Vagina (tissue), 2 donors: ENCODE results near the gene RUNX3.

ENCODE experiments used
- CTCF ChIP-seq, 3 experiments: fragments of 450-650 bp in 2 of 3; fragments of 200-600 bp in 1 of 3; sonication (generic) in 1 of 3; IDR thresholded peaks; one replicate each; pipeline ENCODE4 v1.5.1; 2017 to 2019; ENCODE audit warnings: antibody characterized with exemption in 3 of 3, mild to moderate bottlenecking in 2 of 3, moderate library complexity in 2 of 3
- POLR2A ChIP-seq, 2 donors: fragments of 450-650 bp; IDR thresholded peaks; one replicate each; pipeline ENCODE4 v1.6.1; 2017; ENCODE audit warnings: antibody characterized with exemption in 2 of 2, mild to moderate bottlenecking in 2 of 2, moderate library complexity in 2 of 2
- POLR2AphosphoS5 ChIP-seq, 2 donors: sonication (generic); formaldehyde crosslinking; IDR thresholded peaks; one replicate each; pipeline ENCODE4 v1.9.0; 2017; ENCODE audit warnings: antibody characterized with exemption in 2 of 2, mild to moderate bottlenecking in 2 of 2, low read depth in 1 of 2; ENCODE audit not compliant: insufficient read depth in 1 of 2

GRCh38 chr1:24964811-24965570 is 34.9 kb upstream of the RUNX3 start:
- TF ChIP-seq CTCF (IDR thresholded peaks at IDR 0.05) (no peak), POLR2A (IDR thresholded peaks at IDR 0.05) (no peak), POLR2AphosphoS5 (IDR thresholded peaks at IDR 0.05; ENCODE audit: insufficient read depth in 1 of 2, low read depth in 1 of 2) (peak in 1 of 2 donors; percentile 59)
